GDM1 (cell line): Measurements from ENCODE around the gene KIAA1671.

ENCODE experiments used
- DNase-seq: peaks from one replicate; lab custom pipeline; 2025; lab: John Stamatoyannopoulos, UW

Gene KIAA1671

GRCh38 chr22:25014896-25015755, 62.6 kb downstream of the KIAA1671 start:
- no peak for DNase-seq

- no peak for DNase-seq
Observed at GRCh38 chr22:25016311-25016710, 63.8 kb downstream of the KIAA1671 start.

- no peak for DNase-seq
Observed at GRCh38 chr22:25018009-25018408, 65.5 kb downstream of the KIAA1671 start.

- no peak for DNase-seq
Observed at GRCh38 chr22:25019427-25020184, 67.1 kb downstream of the KIAA1671 start.

GRCh38 chr22:25021409-25021808, 68.9 kb downstream of the KIAA1671 start:
- DNase-seq: no peak

GRCh38 chr22:25021976-25022711, 69.6 kb downstream of the KIAA1671 start:
- DNase-seq: no peak

GRCh38 chr22:25023879-25024278, 71.4 kb downstream of the KIAA1671 start:
- no peak for DNase-seq

- no peak for DNase-seq
Observed at GRCh38 chr22:25024895-25025294, 72.4 kb downstream of the KIAA1671 start.

- DNase-seq: peak; percentile 36
Observed at GRCh38 chr22:25025491-25026400, 73.2 kb downstream of the KIAA1671 start.

- DNase-seq: no peak
Observed at GRCh38 chr22:25027043-25027906, 74.8 kb downstream of the KIAA1671 start.

- no peak for DNase-seq
Observed at GRCh38 chr22:25027959-25028840, 75.7 kb downstream of the KIAA1671 start.

GRCh38 chr22:25028841-25029141, 76.3 kb downstream of the KIAA1671 start:
- no peak for DNase-seq

- no peak for DNase-seq
Observed at GRCh38 chr22:25029181-25029580, 76.7 kb downstream of the KIAA1671 start.

GRCh38 chr22:25030636-25031035, 78.1 kb downstream of the KIAA1671 start:
- DNase-seq: no peak

- DNase-seq: no peak
Observed at GRCh38 chr22:25032066-25032465, 79.5 kb downstream of the KIAA1671 start.

GRCh38 chr22:25035715-25036114, 83.2 kb downstream of the KIAA1671 start:
- DNase-seq: no peak

GRCh38 chr22:25038239-25038638, 85.7 kb downstream of the KIAA1671 start:
- no peak for DNase-seq

- DNase-seq: no peak
Observed at GRCh38 chr22:25038771-25039170, 86.3 kb downstream of the KIAA1671 start.

GRCh38 chr22:25039255-25039654, 86.7 kb downstream of the KIAA1671 start:
- DNase-seq: no peak

- no peak for DNase-seq
Observed at GRCh38 chr22:25039754-25040153, 87.2 kb downstream of the KIAA1671 start.
